Smooth muscle cell (in vitro differentiated cells): ENCODE measurements around the gene SDK2. TPM values are rescaled to one million over a fixed set of nuclear protein-coding genes. Genes with fewer than 3 reads are reported as not detected.

Experiments used
- DNase-seq: peaks from one replicate; lab custom pipeline; 2025; ENCODE audit not compliant: unreplicated experiment; lab: John Stamatoyannopoulos, UW
- H2AFZ ChIP-seq: fragments of 200-600 bp; sonication (generic); 2 replicates; pipeline ENCODE4 v1.6.0; 2016; ENCODE audit warnings: antibody characterized with exemption, low read depth, mild to moderate bottlenecking
- H3F3A ChIP-seq: fragments of 200-600 bp; sonication (generic); 2 replicates; pipeline ENCODE4 v1.6.0; 2017; ENCODE audit warnings: antibody characterized with exemption, low read depth
- H3K27ac ChIP-seq: fragments of 200-600 bp; sonication (generic); 2 replicates; pipeline ENCODE4 v1.5.1; 2016; ENCODE audit warnings: low read depth, mild to moderate bottlenecking
- H3K27me3 ChIP-seq: fragments of 200-600 bp; sonication (generic); 2 replicates; pipeline ENCODE4 v1.6.1; 2016; ENCODE audit warnings: low read depth, mild to moderate bottlenecking
- H3K36me3 ChIP-seq: fragments of 200-600 bp; sonication (generic); 2 replicates; pipeline ENCODE4 v1.5.1; 2016; ENCODE audit warnings: low read depth
- H3K4me1 ChIP-seq: fragments of 200-600 bp; sonication (generic); 2 replicates; pipeline ENCODE4 v1.5.1; 2016; ENCODE audit warnings: low read depth
- H3K4me2 ChIP-seq: fragments of 200-600 bp; sonication (generic); 2 replicates; pipeline ENCODE4 v1.6.0; 2016; ENCODE audit warnings: mild to moderate bottlenecking
- H3K4me3 ChIP-seq: fragments of 200-600 bp; sonication (generic); 2 replicates; pipeline ENCODE4 v1.5.1; 2016; ENCODE audit warnings: mild to moderate bottlenecking
- H3K79me2 ChIP-seq: fragments of 200-600 bp; sonication (generic); 2 replicates; pipeline ENCODE4 v1.6.0; 2016; ENCODE audit warnings: low read depth, mild to moderate bottlenecking
- H3K9ac ChIP-seq: fragments of 200-600 bp; sonication (generic); 2 replicates; pipeline ENCODE4 v1.6.0; 2016; ENCODE audit warnings: low read depth
- H3K9me3 ChIP-seq: fragments of 200-600 bp; sonication (generic); replicated peaks from 2 replicates; pipeline ENCODE4 v1.5.1; 2016; ENCODE audit warnings: low read depth
- H4K20me1 ChIP-seq: fragments of 200-600 bp; sonication (generic); 2 replicates; pipeline ENCODE4 v1.6.0; 2016; ENCODE audit warnings: low read depth
- WGBS: methylation state at CpG from one replicate; pipeline ENCODE4 v1.1.7; 2016; ENCODE audit warnings: low lambda C conversion rate; 5-methylcytosine and 5-hydroxymethylcytosine counted together
- polyA plus RNA-seq: library from polyadenylated mRNA; unstranded; fragments of >200 nt; fragmentation: Nextera tagmentation; extraction: Ambion mirVana; gene quantifications from 2 replicates; pipeline ENCODE4 v1.2.1, GENCODE V29; 2016
- total RNA-seq: library from RNA; depleted of rRNA; stranded (reverse); fragments of >200 nt; gene quantifications from 2 replicates; pipeline ENCODE4 v1.2.3, GENCODE V29; 2014
- TF ChIP-seq, protein P1 (sequence below): fragments of 200-600 bp; sonication (generic); IDR thresholded peaks from 2 replicates; pipeline ENCODE4 v1.5.1; 2017; ENCODE audit warnings: borderline replicate concordance, mild to moderate bottlenecking, antibody characterized with exemption; ENCODE audit not compliant: insufficient read depth, poor library complexity, severe bottlenecking

SDK2 gene
- total and polyA plus RNA-seq, 2 experiments from 2014 or later = 4.6 to 6.5 TPM

DNA sequence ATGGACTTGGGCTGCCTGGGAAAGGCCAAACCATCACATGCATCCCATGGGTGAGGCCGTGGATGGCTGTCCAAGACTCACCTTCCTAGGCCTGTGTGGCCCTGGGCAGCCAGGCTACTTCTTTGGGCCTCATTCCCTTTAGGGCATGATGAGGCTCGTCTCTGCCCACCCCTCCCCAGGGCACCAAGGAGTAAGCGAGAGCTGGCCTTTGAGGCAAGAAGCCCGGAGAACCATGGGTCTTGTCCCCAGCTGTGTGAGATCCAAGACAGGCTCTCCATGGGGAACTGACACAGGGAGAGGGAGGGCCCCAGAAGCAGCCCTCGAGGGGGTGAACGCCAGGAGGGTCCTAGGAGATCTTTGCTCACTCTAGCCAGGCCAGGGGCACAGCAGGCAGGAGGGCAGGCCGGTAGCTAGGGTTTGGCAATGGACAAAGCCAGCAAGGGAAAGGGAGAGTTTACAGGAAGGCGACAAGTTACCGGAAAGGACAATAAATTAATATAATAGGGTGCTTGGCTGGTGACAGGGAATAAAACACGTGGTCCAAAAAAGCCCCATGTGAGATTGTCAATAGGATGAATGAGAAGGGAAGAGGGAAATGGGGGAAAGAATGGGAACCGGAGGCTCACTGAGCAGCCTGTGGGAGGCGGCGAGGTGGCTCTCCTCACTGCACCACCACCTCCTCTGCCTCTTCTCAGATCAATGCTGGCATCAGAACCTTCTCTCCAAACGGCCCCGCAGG lies 119.1 kb downstream of the SDK2 start:
- no peaks in the 10 kb centered on the region for H3K4me1 ChIP-seq
- H3K4me2 ChIP-seq = no peak overlapping the region
- no peaks in the 10 kb centered on the region for H3K9me3 ChIP-seq
- no peak overlapping the region for H3K4me3 ChIP-seq
- no peaks in the 10 kb centered on the region for H3K27me3 ChIP-seq
- H3K36me3 ChIP-seq = no peaks in the 10 kb centered on the region
- H3K79me2 ChIP-seq = no peaks in the 10 kb centered on the region
- H4K20me1 ChIP-seq = peaks cover 61% of the 10 kb centered on the region
- TF ChIP-seq, protein P1, sequence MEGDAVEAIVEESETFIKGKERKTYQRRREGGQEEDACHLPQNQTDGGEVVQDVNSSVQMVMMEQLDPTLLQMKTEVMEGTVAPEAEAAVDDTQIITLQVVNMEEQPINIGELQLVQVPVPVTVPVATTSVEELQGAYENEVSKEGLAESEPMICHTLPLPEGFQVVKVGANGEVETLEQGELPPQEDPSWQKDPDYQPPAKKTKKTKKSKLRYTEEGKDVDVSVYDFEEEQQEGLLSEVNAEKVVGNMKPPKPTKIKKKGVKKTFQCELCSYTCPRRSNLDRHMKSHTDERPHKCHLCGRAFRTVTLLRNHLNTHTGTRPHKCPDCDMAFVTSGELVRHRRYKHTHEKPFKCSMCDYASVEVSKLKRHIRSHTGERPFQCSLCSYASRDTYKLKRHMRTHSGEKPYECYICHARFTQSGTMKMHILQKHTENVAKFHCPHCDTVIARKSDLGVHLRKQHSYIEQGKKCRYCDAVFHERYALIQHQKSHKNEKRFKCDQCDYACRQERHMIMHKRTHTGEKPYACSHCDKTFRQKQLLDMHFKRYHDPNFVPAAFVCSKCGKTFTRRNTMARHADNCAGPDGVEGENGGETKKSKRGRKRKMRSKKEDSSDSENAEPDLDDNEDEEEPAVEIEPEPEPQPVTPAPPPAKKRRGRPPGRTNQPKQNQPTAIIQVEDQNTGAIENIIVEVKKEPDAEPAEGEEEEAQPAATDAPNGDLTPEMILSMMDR = no peak
- H2AFZ ChIP-seq = no peak overlapping the region
- 94% methylated on average over 14 of the region's 15 CpGs for WGBS
- no peak for DNase-seq
- no peak overlapping the region for H3K9ac ChIP-seq
- H3K27ac ChIP-seq = no peak overlapping the region
- no peaks in the 10 kb centered on the region for H3F3A ChIP-seq

DNA sequence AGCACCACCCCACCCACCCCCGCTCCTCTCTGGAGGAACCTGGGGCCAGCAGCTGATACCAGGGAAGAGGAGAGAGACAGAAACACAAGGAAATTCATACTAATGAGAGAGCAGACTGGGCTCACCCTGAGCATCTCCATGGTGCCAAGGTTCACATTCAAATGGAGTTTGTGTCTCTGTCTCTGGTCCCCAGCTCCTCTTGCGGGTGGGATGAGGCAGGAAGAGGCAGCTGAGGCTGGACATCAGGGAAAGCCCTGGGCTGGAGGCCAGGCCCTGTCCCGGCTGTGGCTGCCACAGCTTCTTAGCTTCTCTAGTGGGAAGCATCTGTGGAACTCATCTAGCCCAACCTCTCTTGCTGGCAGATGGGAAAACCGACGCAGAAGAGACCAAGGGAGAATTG lies 121.5 kb downstream of the SDK2 start:
- Histone ChIP-seq H3K9me3 (no peaks in the 10 kb centered on the region), H3F3A (no peaks in the 10 kb centered on the region), H3K9ac (no peak overlapping the region), H3K27ac (no peak overlapping the region), H3K79me2 (no peaks in the 10 kb centered on the region), H3K4me1 (no peaks in the 10 kb centered on the region), H3K27me3 (no peaks in the 10 kb centered on the region), H3K4me3 (no peak overlapping the region), H3K4me2 (no peak overlapping the region), H3K36me3 (no peaks in the 10 kb centered on the region), H4K20me1 (peaks cover 67% of the 10 kb centered on the region), H2AFZ (no peak overlapping the region)
- 95% methylated on average over 5 of the region's 5 CpGs for WGBS
- TF ChIP-seq, protein P1 = no peak
- no peak for DNase-seq

DNA sequence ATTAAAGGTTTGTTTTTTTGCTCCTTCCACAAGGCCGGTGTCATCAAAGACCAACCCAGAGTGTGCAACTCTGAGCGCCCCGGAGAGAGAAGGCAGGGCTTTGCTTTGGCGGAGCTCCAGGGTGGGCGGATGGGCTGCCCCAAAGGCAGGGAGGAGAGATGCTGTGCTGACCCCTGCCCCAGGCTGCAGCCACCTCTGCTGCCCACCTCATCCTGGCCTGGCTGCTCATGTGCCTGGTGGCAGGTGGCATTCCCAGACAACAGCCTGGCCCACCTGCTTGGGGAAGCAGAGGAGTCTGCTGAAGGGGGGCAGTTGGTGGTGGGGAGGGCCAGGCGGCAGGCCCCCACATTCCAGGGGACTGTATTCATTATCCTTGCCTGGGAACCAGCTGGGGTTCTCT lies 122.1 kb downstream of the SDK2 start:
- peaks cover 72% of the 10 kb centered on the region for H4K20me1 ChIP-seq
- no peak overlapping the region for H2AFZ ChIP-seq
- no peak overlapping the region for H3K4me3 ChIP-seq
- no peaks in the 10 kb centered on the region for H3K4me1 ChIP-seq
- 96% methylated on average over 6 of the region's 6 CpGs for WGBS
- no peaks in the 10 kb centered on the region for H3K27me3 ChIP-seq
- H3K27ac ChIP-seq = no peak overlapping the region
- H3K4me2 ChIP-seq = no peak overlapping the region
- no peaks in the 10 kb centered on the region for H3K9me3 ChIP-seq
- no peaks in the 10 kb centered on the region for H3K36me3 ChIP-seq
- no peak for DNase-seq
- no peaks in the 10 kb centered on the region for H3K79me2 ChIP-seq
- TF ChIP-seq, protein P1 = no peak
- H3F3A ChIP-seq = no peaks in the 10 kb centered on the region
- no peak overlapping the region for H3K9ac ChIP-seq

DNA sequence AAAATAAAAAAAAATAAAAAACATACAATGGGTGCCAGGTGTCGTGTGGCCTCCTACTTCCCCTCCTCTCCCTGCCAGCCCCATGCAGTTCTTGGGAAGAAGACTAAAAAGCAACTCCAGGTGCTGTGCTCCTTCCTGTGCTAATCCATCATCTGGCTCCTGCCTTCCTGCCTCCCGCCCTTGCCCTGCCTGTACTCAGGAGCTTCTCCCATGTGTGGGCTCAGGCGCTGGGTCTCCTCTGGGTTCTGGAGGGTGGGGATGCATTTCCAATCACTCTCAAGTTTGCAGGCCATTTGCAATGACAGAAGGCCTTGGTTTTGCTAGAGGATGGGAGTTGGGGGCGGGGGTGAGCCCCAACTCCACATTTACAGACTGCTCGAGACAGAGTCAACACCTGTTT lies 122.9 kb downstream of the SDK2 start:
- Histone ChIP-seq H3K36me3 (no peaks in the 10 kb centered on the region), H3K27me3 (no peaks in the 10 kb centered on the region), H3F3A (no peaks in the 10 kb centered on the region), H3K79me2 (no peaks in the 10 kb centered on the region), H3K4me3 (no peak overlapping the region), H3K4me2 (no peak overlapping the region), H2AFZ (no peak overlapping the region), H3K27ac (no peak overlapping the region), H3K9me3 (no peaks in the 10 kb centered on the region), H4K20me1 (peaks cover 79% of the 10 kb centered on the region), H3K9ac (no peak overlapping the region), H3K4me1 (no peaks in the 10 kb centered on the region)
- 96% methylated on average over 5 of the region's 5 CpGs for WGBS
- no peak for DNase-seq
- TF ChIP-seq, protein P1 = no peak
